HG03558 (cell line): ENCODE results near the gene NLK.

Source experiments
- ATAC-seq: cut with Tn5 transposase; IDR thresholded peaks from one replicate; pipeline ENCODE4 v1.9.1; 2021; ENCODE audit warnings: moderate number of reproducible peaks; ENCODE audit not compliant: unreplicated experiment; ENCODE audit errors: extremely low read depth

NLK gene

GRCh38 chr17:28038802-28039201 is 3.7 kb upstream of the NLK start:
- no peak for ATAC-seq

GRCh38 chr17:28039251-28039650 is 3.2 kb upstream of the NLK start:
- ATAC-seq: no peak

GRCh38 chr17:28040406-28040805 is 2.1 kb upstream of the NLK start:
- no peak for ATAC-seq

- peak; percentile 68 for ATAC-seq
Observed at GRCh38 chr17:28041068-28041843, 1.2 kb upstream of the NLK start.

- ATAC-seq: no peak
Observed at GRCh38 chr17:28041844-28042656, 427 bp upstream of the NLK start.

GRCh38 chr17:28042721-28043291 is 329 bp downstream of the NLK start:
- no peak for ATAC-seq

- no peak for ATAC-seq
Observed at GRCh38 chr17:28043296-28043695, 819 bp downstream of the NLK start.

GRCh38 chr17:28043741-28044140 is 1.3 kb downstream of the NLK start:
- ATAC-seq: no peak

GRCh38 chr17:28045304-28045703 is 2.8 kb downstream of the NLK start:
- ATAC-seq: no peak

- ATAC-seq: no peak
Observed at GRCh38 chr17:28046034-28046825, 3.8 kb downstream of the NLK start.

- ATAC-seq: no peak
Observed at GRCh38 chr17:28047806-28048205, 5.3 kb downstream of the NLK start.

GRCh38 chr17:28049071-28049470 is 6.6 kb downstream of the NLK start:
- ATAC-seq: no peak

GRCh38 chr17:28053044-28053670 is 10.7 kb downstream of the NLK start:
- ATAC-seq: no peak

GRCh38 chr17:28053725-28054124 is 11.2 kb downstream of the NLK start:
- ATAC-seq: no peak

- ATAC-seq: no peak
Observed at GRCh38 chr17:28055546-28056275, 13.2 kb downstream of the NLK start.

GRCh38 chr17:28056276-28056620 is 13.8 kb downstream of the NLK start:
- ATAC-seq: no peak

GRCh38 chr17:28057731-28058246 is 15.3 kb downstream of the NLK start:
- ATAC-seq: peak; percentile 67

GRCh38 chr17:28059675-28060074 is 17.2 kb downstream of the NLK start:
- no peak for ATAC-seq

- ATAC-seq: no peak
Observed at GRCh38 chr17:28065706-28066105, 23.2 kb downstream of the NLK start.
